ENCODE measurements around the gene FAM169A.
"Not testable (repeated sequence)": the region's sequence is repeated elsewhere in the genome, so short reads cannot be mapped to it uniquely, and the experiment has no call there.

The FAM169A gene, protein sequence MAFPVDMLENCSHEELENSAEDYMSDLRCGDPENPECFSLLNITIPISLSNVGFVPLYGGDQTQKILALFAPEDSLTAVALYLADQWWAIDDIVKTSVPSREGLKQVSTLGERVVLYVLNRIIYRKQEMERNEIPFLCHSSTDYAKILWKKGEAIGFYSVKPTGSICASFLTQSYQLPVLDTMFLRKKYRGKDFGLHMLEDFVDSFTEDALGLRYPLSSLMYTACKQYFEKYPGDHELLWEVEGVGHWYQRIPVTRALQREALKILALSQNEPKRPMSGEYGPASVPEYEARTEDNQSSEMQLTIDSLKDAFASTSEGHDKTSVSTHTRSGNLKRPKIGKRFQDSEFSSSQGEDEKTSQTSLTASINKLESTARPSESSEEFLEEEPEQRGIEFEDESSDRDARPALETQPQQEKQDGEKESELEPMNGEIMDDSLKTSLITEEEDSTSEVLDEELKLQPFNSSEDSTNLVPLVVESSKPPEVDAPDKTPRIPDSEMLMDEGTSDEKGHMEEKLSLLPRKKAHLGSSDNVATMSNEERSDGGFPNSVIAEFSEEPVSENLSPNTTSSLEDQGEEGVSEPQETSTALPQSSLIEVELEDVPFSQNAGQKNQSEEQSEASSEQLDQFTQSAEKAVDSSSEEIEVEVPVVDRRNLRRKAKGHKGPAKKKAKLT

GRCh38 chr5:74865804-74866595 lies at the start of gene FAM169A:
FAM169A (minus strand) TSS chr5:74866387; CDS start chr5:74841676, 24,711 bp downstream.
- in situ Hi-C loops (cut with MboI; ENCODE audit: low sequenced_read_pairs) = no loop called here

DNA sequence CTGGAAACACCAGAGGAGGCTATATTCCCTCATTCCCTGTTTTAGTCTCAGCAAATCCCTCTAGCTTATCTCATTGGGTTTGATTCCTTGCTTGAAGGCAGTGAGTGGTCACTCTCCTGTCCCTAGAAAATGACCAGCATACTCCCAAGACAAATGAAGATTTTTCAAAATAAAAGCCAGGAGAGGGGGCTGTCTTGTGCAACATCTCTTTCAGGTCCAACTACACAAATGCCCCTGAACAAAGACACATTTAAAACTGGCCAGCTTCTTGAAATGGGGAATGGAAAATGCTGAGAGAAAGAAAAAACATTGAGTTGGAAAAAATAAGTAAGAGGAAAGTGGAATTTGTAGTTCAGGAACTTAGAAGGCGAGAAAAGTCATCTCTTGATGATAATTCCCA lies 49.3 kb upstream of the FAM169A start:
- in situ Hi-C loops (cut with MboI; ENCODE audit: low sequenced_read_pairs) = loop anchor here (25.0 kb wide), 1 partner anchor 228 kb away; the partner anchor contains the start of gene HEXB

GRCh38 chr5:74911421-74911820 lies 45.2 kb upstream of the FAM169A start:
- in situ Hi-C loops (cut with MboI; ENCODE audit: low sequenced_read_pairs) = loop anchor here (25.0 kb wide), 1 partner anchor 224 kb away; the partner anchor contains the start of gene HEXB

GRCh38 chr5:74909888-74910287 lies 43.7 kb upstream of the FAM169A start:
- in situ Hi-C loops (cut with MboI; ENCODE audit: low sequenced_read_pairs) = loop anchor here (25.0 kb wide), 1 partner anchor 223 kb away; the partner anchor contains the start of gene HEXB

GRCh38 chr5:74908237-74908636 lies 42.0 kb upstream of the FAM169A start:
- in situ Hi-C loops (cut with MboI; ENCODE audit: low sequenced_read_pairs) = loop anchor here (25.0 kb wide), 1 partner anchor 221 kb away; the partner anchor contains the start of gene HEXB

DNA sequence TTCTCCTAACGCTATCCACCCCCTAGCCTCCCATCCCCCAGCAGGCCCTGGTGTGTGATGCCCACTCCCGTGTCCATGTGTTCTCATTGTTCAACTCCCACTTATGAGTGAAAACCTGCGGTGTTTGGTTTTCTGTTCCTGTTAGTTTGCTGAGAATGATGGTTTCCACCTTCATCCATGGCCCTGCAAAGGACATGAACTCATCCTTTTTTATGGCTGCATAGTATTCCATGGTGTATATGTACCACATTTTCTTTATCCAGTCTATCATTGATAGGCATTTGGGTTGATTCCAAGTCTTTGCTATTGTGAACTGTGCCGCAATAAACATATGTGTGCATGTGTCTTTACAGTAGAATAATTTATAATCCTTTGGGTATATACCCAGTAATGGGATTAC lies 38.5 kb upstream of the FAM169A start:
- in situ Hi-C loops (cut with MboI; ENCODE audit: low sequenced_read_pairs) = loop anchor here (25.0 kb wide), 1 partner anchor 217 kb away; the partner anchor contains the start of gene HEXB

DNA sequence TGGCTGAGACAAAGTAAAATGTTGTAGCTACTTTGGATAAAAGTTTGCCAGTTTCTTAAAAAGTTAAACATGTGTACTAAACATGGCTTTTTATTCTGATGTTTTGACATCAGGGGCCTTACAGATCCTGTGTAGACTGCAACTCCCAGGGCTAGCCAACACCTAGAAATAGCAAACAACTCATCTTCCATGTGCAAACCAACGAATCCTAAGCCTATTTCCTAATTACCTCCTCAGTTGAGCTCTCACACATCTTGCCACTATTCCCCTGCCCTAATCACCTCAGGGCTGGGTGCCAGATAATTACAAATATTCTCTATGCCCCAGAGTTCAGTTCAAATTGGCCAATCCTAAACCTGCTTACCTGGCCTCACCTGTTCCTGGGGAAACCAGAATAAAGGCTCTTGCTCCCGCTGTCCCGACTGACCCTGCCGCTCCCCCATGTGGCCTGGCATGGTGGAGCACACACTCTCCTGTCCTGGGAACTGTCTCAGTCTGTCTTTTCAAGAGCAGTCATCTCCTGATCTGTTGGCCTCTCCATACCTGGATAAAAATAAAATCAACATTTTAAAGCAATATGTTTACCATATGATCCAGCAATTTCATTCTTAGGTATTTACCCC lies 37.1 kb upstream of the FAM169A start:
- in situ Hi-C loops (cut with MboI; ENCODE audit: low sequenced_read_pairs) = loop anchor here (25.0 kb wide), 1 partner anchor 216 kb away; the partner anchor contains the start of gene HEXB

DNA sequence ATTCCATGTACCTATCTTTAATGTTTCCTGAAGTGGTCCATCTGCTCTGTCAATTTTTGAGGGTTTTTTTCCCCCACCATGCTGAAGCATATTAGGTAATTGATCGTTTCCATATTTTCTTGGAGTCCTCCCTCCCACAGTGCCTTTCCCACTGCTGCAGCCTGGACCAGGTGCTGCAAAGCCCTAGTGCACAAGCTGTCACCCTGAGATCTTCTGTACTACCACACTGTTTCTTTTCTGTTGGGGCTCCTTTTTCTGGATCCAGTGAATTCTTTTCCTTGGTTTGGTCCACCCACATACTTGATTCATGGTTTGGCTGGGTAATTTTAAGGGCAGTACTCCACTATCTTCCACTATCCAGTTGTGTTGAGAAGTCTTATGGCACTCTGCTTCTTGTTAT lies 30.9 kb upstream of the FAM169A start:
- in situ Hi-C loops (cut with MboI; ENCODE audit: low sequenced_read_pairs) = no loop called here

DNA sequence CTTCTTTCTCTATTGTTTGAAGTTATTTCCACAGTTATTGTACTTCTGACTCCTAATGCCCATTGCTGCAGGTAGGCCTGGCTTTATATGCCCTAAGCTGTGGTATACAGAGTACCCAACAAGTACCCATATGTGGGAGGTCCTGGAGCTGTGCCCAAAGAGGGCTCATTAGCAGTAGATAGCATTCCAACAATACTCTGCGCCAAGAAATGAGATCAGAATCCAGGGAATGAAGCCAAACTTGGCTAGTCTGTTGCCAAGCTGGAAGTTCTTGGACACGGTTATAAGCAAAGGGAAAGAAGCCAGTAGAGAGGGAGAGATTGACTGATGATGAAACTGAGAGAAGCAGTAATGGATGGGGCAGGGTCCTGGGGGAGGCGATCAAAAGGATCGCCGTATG lies 29.7 kb upstream of the FAM169A start:
- in situ Hi-C loops (cut with MboI; ENCODE audit: low sequenced_read_pairs) = no loop called here

GRCh38 chr5:74894351-74894750 lies 28.2 kb upstream of the FAM169A start:
- in situ Hi-C loops (cut with MboI; ENCODE audit: low sequenced_read_pairs) = no loop called here

DNA sequence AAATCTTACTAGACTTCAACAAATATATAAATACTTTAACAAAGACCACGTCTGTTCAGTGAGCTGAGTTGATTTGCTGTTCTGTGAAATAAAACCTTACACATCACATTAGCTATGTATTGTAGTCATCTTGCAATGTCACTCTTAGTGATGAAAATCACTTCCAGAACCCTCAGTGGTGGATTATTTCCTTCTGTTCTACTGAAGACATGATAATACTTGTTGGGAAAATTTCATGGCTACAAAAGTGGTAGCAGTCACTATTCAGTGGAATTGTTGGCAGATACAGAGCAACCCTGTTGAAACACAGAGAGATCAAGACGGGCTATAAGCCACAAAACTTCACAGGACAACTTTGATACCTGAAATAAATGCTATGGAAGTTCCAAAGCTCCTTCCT lies 26.7 kb upstream of the FAM169A start:
- in situ Hi-C loops (cut with MboI; ENCODE audit: low sequenced_read_pairs) = no loop called here

GRCh38 chr5:74889523-74890105 lies 23.4 kb upstream of the FAM169A start:
- in situ Hi-C loops (cut with MboI; ENCODE audit: low sequenced_read_pairs) = no loop called here

GRCh38 chr5:74888117-74888516 lies 21.9 kb upstream of the FAM169A start:
- in situ Hi-C loops (cut with MboI; ENCODE audit: low sequenced_read_pairs) = no loop called here

GRCh38 chr5:74885170-74885569 lies 19.0 kb upstream of the FAM169A start:
- in situ Hi-C loops (cut with MboI; ENCODE audit: low sequenced_read_pairs) = no loop called here

DNA sequence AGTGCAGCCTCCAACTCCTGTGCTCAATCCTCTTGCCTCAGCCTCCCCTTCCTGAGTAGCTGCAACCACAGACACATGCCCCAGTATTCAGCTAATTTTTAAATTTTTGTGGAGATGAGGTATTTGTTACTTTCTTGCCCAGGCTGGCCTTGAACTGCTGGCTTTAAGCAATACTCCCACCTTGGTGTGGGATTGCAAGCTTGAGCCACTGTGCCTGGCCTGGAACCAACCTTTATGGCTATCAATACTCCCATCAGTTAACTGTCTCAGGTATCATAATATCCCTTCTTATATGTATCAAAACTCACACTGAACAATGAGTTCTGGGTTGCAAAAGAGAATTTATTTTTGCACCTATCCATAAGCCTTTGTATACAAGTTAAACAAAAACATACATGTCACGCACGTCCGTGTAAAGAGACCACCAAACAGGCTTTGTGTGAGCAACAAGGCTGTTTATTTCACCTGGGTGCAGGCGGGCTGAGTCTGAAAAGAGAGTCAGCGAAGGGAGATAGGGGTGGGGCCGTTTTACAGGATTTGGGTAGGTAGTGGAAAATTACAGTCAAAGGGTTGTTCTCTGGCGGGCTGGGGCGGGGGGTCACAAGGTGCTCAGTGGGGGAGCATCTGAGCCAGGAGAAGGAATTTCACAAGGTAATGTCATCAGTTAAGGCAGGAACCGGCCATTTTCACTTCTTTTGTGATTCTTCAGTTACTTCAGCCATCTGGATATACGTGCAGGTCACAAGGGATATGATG lies 16.4 kb upstream of the FAM169A start:
- in situ Hi-C loops (cut with MboI; ENCODE audit: low sequenced_read_pairs) = not testable (repeated sequence)

DNA sequence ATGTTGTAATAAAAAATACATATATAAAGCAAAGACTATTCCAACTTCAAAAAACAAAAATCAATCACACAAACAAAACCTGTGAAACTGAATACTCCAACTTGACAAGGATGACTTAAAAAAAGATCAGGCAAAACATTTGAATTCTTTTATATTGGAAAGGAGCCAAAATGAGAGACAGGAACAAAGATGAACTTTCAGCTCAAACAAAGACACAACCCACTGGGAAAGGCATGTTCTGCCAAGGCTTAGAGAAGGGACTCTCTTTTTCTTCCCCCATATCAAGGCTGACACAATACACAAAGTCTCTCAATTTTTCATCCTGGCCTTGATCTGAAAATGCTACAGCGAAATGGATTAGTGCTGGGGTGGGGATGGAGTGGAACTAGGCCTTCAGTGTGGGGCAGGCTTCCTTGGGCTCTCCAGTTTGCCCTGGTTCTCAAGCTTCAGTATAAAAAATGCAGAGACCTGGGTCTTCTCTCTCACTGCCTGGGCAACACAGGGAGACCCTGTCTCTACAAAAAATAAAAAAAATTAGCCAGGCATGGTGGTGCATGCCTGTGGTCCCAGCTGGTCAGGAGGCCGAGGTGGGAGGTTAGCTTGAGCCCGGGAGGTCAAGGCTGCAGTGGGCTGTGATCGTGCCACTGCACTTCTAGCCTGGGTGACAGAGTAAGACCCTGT lies 11.6 kb upstream of the FAM169A start:
- in situ Hi-C loops (cut with MboI; ENCODE audit: low sequenced_read_pairs) = no loop called here

DNA sequence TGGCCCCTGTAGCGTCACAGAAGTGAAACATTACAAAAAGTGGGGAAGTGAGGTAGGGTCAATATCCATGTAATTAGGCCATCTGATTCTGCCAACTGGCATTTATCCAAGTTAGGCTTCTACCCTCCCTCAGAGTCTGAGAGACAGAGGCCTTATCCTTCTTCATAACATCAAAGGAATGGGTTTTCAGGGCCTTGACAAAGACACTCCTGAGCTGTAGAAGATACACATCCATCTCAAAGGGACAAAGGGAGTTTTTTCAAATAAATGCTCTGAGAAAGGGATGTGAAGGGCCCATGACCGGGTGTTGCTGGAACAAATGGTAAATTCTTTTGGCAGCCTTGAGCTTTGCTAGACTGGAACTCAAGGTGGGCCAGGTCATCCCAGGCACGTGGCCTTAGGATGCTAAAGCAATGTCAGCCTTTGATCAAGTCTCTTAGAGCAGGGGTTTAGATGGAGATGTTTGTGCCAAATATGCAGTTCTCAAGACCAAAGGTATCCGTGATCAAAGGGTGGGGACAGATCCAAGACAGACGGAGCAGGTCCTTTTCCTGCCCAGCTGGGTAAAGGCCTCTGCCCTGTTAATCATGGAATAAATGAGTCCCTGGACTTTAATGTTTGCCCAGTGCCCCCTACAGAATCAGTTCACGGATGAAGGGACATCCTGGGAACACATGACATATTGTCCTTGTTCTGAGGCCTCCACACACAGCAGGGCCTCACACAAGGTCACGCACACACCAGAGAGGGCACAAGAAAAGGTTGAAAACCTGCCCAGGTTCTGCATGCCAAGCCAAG lies 10.0 kb upstream of the FAM169A start:
- in situ Hi-C loops (cut with MboI; ENCODE audit: low sequenced_read_pairs) = no loop called here

Measured in HL-60/S4 treated with phorbol 12-myristate 13-acetate at 8.2 ng/mL for 4 days and 3 days (cell line).